H9 (cell line): ENCODE measurements around the gene CDH6. TPM values are rescaled to one million over a fixed set of nuclear protein-coding genes. Genes with fewer than 3 reads are reported as not detected.

Source experiments
- DNase-seq: peaks from one replicate; pipeline ENCODE4 v3.0.0-alpha.2; 2017
- H2AFZ ChIP-seq: one replicate; pipeline ENCODE4 v1.6.1; 2013; ENCODE audit warnings: mild to moderate bottlenecking, low read length, control low read depth, moderate library complexity
- H2AK5ac ChIP-seq: 2 replicates; pipeline ENCODE4 v1.6.1; 2013; ENCODE audit warnings: low read length, control low read depth, mixed read lengths; ENCODE audit not compliant: insufficient read length
- H2BK120ac ChIP-seq: one replicate; pipeline ENCODE4 v1.6.1; 2013; ENCODE audit warnings: low read depth, mild to moderate bottlenecking, low read length, control low read depth, inconsistent platforms; ENCODE audit not compliant: poor library complexity, severe bottlenecking
- H2BK12ac ChIP-seq: 2 replicates; pipeline ENCODE4 v1.6.1; 2013; ENCODE audit warnings: low read length, control low read depth, mixed read lengths, low read depth; ENCODE audit not compliant: insufficient read length
- H2BK15ac ChIP-seq: 2 replicates; pipeline ENCODE4 v1.6.1; 2013; ENCODE audit warnings: low read depth, low read length, control low read depth
- H2BK20ac ChIP-seq: one replicate; pipeline ENCODE4 v1.6.1; 2013; ENCODE audit warnings: low read depth, mild to moderate bottlenecking, low read length, control low read depth, inconsistent platforms; ENCODE audit not compliant: poor library complexity, severe bottlenecking
- H2BK5ac ChIP-seq: 2 replicates; pipeline ENCODE4 v1.6.1; 2013; ENCODE audit warnings: low read length, control low read depth, mixed read lengths; ENCODE audit not compliant: insufficient read length
- H3K14ac ChIP-seq: 2 replicates; pipeline ENCODE4 v1.6.1; 2013; ENCODE audit warnings: low read length, control low read depth; ENCODE audit not compliant: insufficient read depth
- H3K18ac ChIP-seq: 2 replicates; pipeline ENCODE4 v1.6.1; 2013; ENCODE audit warnings: low read depth, mild to moderate bottlenecking, mixed read lengths, low read length, control low read depth; ENCODE audit not compliant: insufficient read length
- H3K23ac ChIP-seq: 2 replicates; pipeline ENCODE4 v1.6.1; 2013; ENCODE audit warnings: low read length, control low read depth, mixed read lengths, low read depth; ENCODE audit not compliant: insufficient read length
- H3K23me2 ChIP-seq: 2 replicates; pipeline ENCODE4 v1.6.1; 2013; ENCODE audit warnings: low read depth, mild to moderate bottlenecking, mixed read lengths, low read length, control low read depth; ENCODE audit not compliant: insufficient read length, poor library complexity, severe bottlenecking
- H3K27ac ChIP-seq: 2 replicates; pipeline ENCODE4 v1.5.1; 2013; ENCODE audit warnings: low read length, control low read depth, mixed read lengths, low read depth; ENCODE audit not compliant: insufficient read length
- H3K27me3 ChIP-seq: 2 replicates; pipeline ENCODE4 v1.6.1; 2013; ENCODE audit warnings: low read length, control low read depth, inconsistent platforms; ENCODE audit not compliant: insufficient read depth
- H3K4ac ChIP-seq: 2 replicates; pipeline ENCODE4 v1.6.1; 2013; ENCODE audit warnings: low read depth, mild to moderate bottlenecking, control low read depth, inconsistent platforms, low read length, moderate library complexity
- H3K4me1 ChIP-seq: 2 replicates; pipeline ENCODE4 v1.6.1; 2013; ENCODE audit warnings: low read length, control low read depth, inconsistent platforms; ENCODE audit not compliant: insufficient read depth
- H3K4me2 ChIP-seq: 2 replicates; pipeline ENCODE4 v1.6.1; 2013; ENCODE audit warnings: low read length, control low read depth, mixed read lengths; ENCODE audit not compliant: insufficient read length, insufficient read depth
- H3K56ac ChIP-seq: 2 replicates; pipeline ENCODE4 v1.6.1; 2013; ENCODE audit warnings: low read depth, mild to moderate bottlenecking, mixed read lengths, low read length, control low read depth; ENCODE audit not compliant: insufficient read length
- H3K79me1 ChIP-seq: 2 replicates; pipeline ENCODE4 v1.6.1; 2013; ENCODE audit warnings: low read depth, mild to moderate bottlenecking, moderate library complexity, low read length, control low read depth, inconsistent platforms; ENCODE audit not compliant: insufficient read depth, poor library complexity, severe bottlenecking
- H3K79me2 ChIP-seq: 2 replicates; pipeline ENCODE4 v1.6.1; 2013; ENCODE audit warnings: low read length, control low read depth, inconsistent platforms; ENCODE audit not compliant: insufficient read depth
- H3K9ac ChIP-seq: 2 replicates; pipeline ENCODE4 v1.6.1; 2013; ENCODE audit warnings: low read length, control low read depth, mixed read lengths; ENCODE audit not compliant: insufficient read length; ENCODE audit errors: extremely low read depth
- H3K9me3 ChIP-seq: one replicate; pipeline ENCODE4 v1.6.1; 2013; ENCODE audit warnings: low read depth, low read length, inconsistent platforms; ENCODE audit not compliant: control insufficient read depth
- H3T11ph ChIP-seq: one replicate; pipeline ENCODE4 v1.6.1; 2013; ENCODE audit warnings: mild to moderate bottlenecking, low read length, control low read depth, inconsistent platforms
- H4K20me1 ChIP-seq: one replicate; pipeline ENCODE4 v1.6.1; 2013; ENCODE audit not compliant: control insufficient read depth, insufficient read length, insufficient read depth
- H4K5ac ChIP-seq: 2 replicates; pipeline ENCODE4 v1.6.1; 2013; ENCODE audit warnings: low read depth, mild to moderate bottlenecking, mixed read lengths, low read length, control low read depth; ENCODE audit not compliant: insufficient read length
- H4K8ac ChIP-seq: replicated peaks from 2 replicates; pipeline ENCODE4 v1.6.1; 2013; ENCODE audit warnings: low read length, control low read depth, mixed read lengths, low read depth; ENCODE audit not compliant: insufficient read length
- H4K91ac ChIP-seq: 2 replicates; pipeline ENCODE4 v1.6.1; 2013; ENCODE audit warnings: low read depth, mild to moderate bottlenecking, moderate library complexity, mixed read lengths, low read length, control low read depth; ENCODE audit not compliant: insufficient read length
- H3K27ac Mint-ChIP-seq, 3 experiments: 2 replicates in 2 of 3; 3 replicates in 1 of 3; pipeline ENCODE4 v1.8.0; 2020 to 2021; ENCODE audit warnings: mixed read lengths in 3 of 3, mild to moderate bottlenecking in 1 of 3, moderate library complexity in 1 of 3
- H3K27me3 Mint-ChIP-seq: 2 replicates; pipeline ENCODE4 v1.8.0; 2021; ENCODE audit warnings: low read depth, mild to moderate bottlenecking, moderate library complexity, mixed read lengths
- H3K36me3 Mint-ChIP-seq, 3 experiments: 2 replicates in 2 of 3; 3 replicates in 1 of 3; pipeline ENCODE4 v1.8.0; 2020 to 2021; ENCODE audit warnings: low read depth in 3 of 3, mixed read lengths in 3 of 3; ENCODE audit not compliant: insufficient read depth in 1 of 3
- H3K4me1 Mint-ChIP-seq, 2 experiments: 2 replicates each; pipeline ENCODE4 v1.8.0; 2020; ENCODE audit warnings: mixed read lengths in 2 of 2
- H3K4me3 Mint-ChIP-seq, 2 experiments: 2 replicates in 1 of 2; 3 replicates in 1 of 2; pipeline ENCODE4 v1.8.0; 2020 to 2021; ENCODE audit warnings: mild to moderate bottlenecking in 2 of 2, mixed read lengths in 2 of 2, moderate library complexity in 1 of 2
- H3K9me3 Mint-ChIP-seq, 2 experiments: 2 replicates in 1 of 2; 3 replicates in 1 of 2; pipeline ENCODE4 v1.8.0; 2020; ENCODE audit warnings: mild to moderate bottlenecking in 2 of 2, mixed read lengths in 2 of 2, moderate library complexity in 1 of 2
- CTCF ChIP-seq: fragments of 200-600 bp; sonication (generic); conservative IDR thresholded peaks from 3 replicates; pipeline ENCODE4 v1.8.0; 2021; ENCODE audit warnings: antibody characterized with exemption, mild to moderate bottlenecking
- total RNA-seq: library from RNA; stranded (reverse); gene quantifications from 2 replicates; pipeline ENCODE4 v1.2.1, GENCODE V29; 2021

CDH6 gene
- total RNA-seq, 1 experiment from 2014 or later = 11.7 TPM

GRCh38 chr5:31347552-31347905 is 154.0 kb downstream of the CDH6 start:
- H3K9me3 Mint-ChIP-seq = no peaks in the 10 kb centered on the region; a peak in 1 of 5 replicates
- no peak overlapping the region for H2AK5ac ChIP-seq
- no peak overlapping the region for H4K8ac ChIP-seq
- no peak overlapping the region for H2BK12ac ChIP-seq
- no peaks in the 10 kb centered on the region for H3K23me2 ChIP-seq
- no peaks in the 10 kb centered on the region for H3K27me3 ChIP-seq
- no peaks in the 10 kb centered on the region for H3K27me3 Mint-ChIP-seq
- no peak overlapping the region for H2BK20ac ChIP-seq
- H3K4me1 Mint-ChIP-seq = no peaks in the 10 kb centered on the region
- H3K18ac ChIP-seq = no peak overlapping the region
- H3K9me3 ChIP-seq = no peaks in the 10 kb centered on the region
- no peak overlapping the region for H3T11ph ChIP-seq
- no peak overlapping the region for H4K91ac ChIP-seq
- TF ChIP-seq CTCF = no peak
- H2BK5ac ChIP-seq = no peak overlapping the region
- H3K4me1 ChIP-seq = no peaks in the 10 kb centered on the region
- H3K4ac ChIP-seq = no peak overlapping the region
- H3K4me3 Mint-ChIP-seq = no peak overlapping the region
- no peaks in the 10 kb centered on the region for H3K79me2 ChIP-seq
- H3K9ac ChIP-seq = no peak overlapping the region
- H2BK15ac ChIP-seq = no peak overlapping the region
- no peaks in the 10 kb centered on the region for H4K20me1 ChIP-seq
- H4K5ac ChIP-seq = no peak overlapping the region
- H3K56ac ChIP-seq = no peak overlapping the region
- H3K27ac Mint-ChIP-seq = no peak overlapping the region
- no peak overlapping the region for H3K4me2 ChIP-seq
- no peak overlapping the region for H3K14ac ChIP-seq
- no peaks in the 10 kb centered on the region; a peak in 1 of 7 replicates for H3K36me3 Mint-ChIP-seq
- no peak for DNase-seq
- no peak overlapping the region for H2BK120ac ChIP-seq
- H3K27ac ChIP-seq = no peak overlapping the region
- H2AFZ ChIP-seq = no peak overlapping the region
- H3K79me1 ChIP-seq = no peaks in the 10 kb centered on the region
- no peak overlapping the region for H3K23ac ChIP-seq
